HCT116 (cell line): Measurements from ENCODE around the gene TRDN. TPM values are rescaled to one million over a fixed set of nuclear protein-coding genes. Genes with fewer than 3 reads are reported as not detected.

Experiments used
- ATAC-seq: fragments of 200-7000 bp; cut with Tn5 transposase; 2 replicates; pipeline ENCODE4 v1.9.1; 2020; ENCODE audit warnings: mild to moderate bottlenecking, moderate library complexity
- BruUV-seq: library from RNA; stranded (reverse); fragments of 400-500 nt; replicated peaks from 2 replicates; lab custom pipeline; 2021; lab: Mats Ljungman, UMichigan
- CTCF ChIA-PET: fragments of 300-600 bp; sonication (Branson Sonifier 250); formaldehyde crosslinking; loops from one replicate; lab custom pipeline; 2021; ENCODE audit warnings: antibody characterized with exemption; lab: Charles Lee
- POLR2A ChIA-PET: fragments of 300-600, 350-600 bp; sonication (Branson Sonifier 250); formaldehyde crosslinking; loops from one replicate; lab custom pipeline; 2021; ENCODE audit warnings: antibody characterized with exemption; lab: Charles Lee
- RAD21 ChIA-PET, 2 experiments: fragments of 300-600 bp; sonication (Branson Sonifier 250); formaldehyde crosslinking; loops; one replicate each; lab custom pipeline; 2023; ENCODE audit warnings: low total read pairs in 2 of 2; ENCODE audit not compliant: uncharacterized antibody in 2 of 2, unreplicated experiment in 2 of 2, low non-redundant PET in 1 of 2; lab: Charles Lee
- DNase-seq: peaks from one replicate; pipeline ENCODE4 v3.0.0-alpha.2; 2010; ENCODE audit warnings: low read depth, low spot score
- H2AFZ ChIP-seq: fragments of 200-600 bp; shearing (Covaris generic), sonication (generic); 2 replicates; pipeline ENCODE4 v1.6.1; 2017; ENCODE audit warnings: low read depth, mixed run types, mixed read lengths, antibody characterized with exemption, low read length; ENCODE audit not compliant: poor library complexity, severe bottlenecking
- H3K27ac ChIP-seq: 2 replicates; pipeline ENCODE4 v1.5.1; 2012; ENCODE audit warnings: low read depth, low read length
- H3K27me3 ChIP-seq: fragments of 200-600 bp; sonication (generic); 2 replicates; pipeline ENCODE4 v1.6.1; 2016; ENCODE audit warnings: mixed run types, low read length, mixed read lengths; ENCODE audit not compliant: insufficient read depth
- H3K36me3 ChIP-seq, 2 experiments: fragments of 200-500 bp in 1 of 2; fragments of 200-600 bp in 1 of 2; sonication (Bioruptor generic) in 1 of 2; sonication (generic) in 1 of 2; 2 replicates each; pipeline versions ENCODE4 v1.5.1 to v1.6.1; 2014 to 2016; ENCODE audit warnings: low read length in 2 of 2, inconsistent platforms in 1 of 2, mixed read lengths in 1 of 2, mixed run types in 1 of 2; ENCODE audit not compliant: insufficient read depth in 2 of 2, control insufficient read depth in 1 of 2
- H3K4me1 ChIP-seq, 2 experiments: fragments of 200-600 bp in 1 of 2; sonication (generic) in 1 of 2; 2 replicates each; pipeline versions ENCODE4 v1.5.1 to v1.6.1; 2012 to 2017; ENCODE audit warnings: low read length in 2 of 2, inconsistent platforms in 1 of 2, mild to moderate bottlenecking in 1 of 2, mixed read lengths in 1 of 2, mixed run types in 1 of 2, moderate library complexity in 1 of 2; ENCODE audit not compliant: insufficient read depth in 2 of 2, control insufficient read depth in 1 of 2
- H3K4me2 ChIP-seq: fragments of 200-600 bp; sonication (generic); 2 replicates; pipeline ENCODE4 v1.6.1; 2017; ENCODE audit warnings: mixed run types, low read length, mixed read lengths
- H3K4me3 ChIP-seq, 2 experiments: fragments of 200-600 bp in 1 of 2; sonication (generic) in 1 of 2; replicated peaks in 1 of 2; 2 replicates each; pipeline ENCODE4 v1.5.1; 2011 to 2016; ENCODE audit warnings: low read length in 2 of 2, control low read depth in 1 of 2, low read depth in 1 of 2, mild to moderate bottlenecking in 1 of 2, mixed read lengths in 1 of 2, mixed run types in 1 of 2
- H3K79me2 ChIP-seq: fragments of 200-600 bp; sonication (generic); 2 replicates; pipeline ENCODE4 v1.6.1; 2017; ENCODE audit warnings: mild to moderate bottlenecking, mixed run types, low read length, moderate library complexity, mixed read lengths; ENCODE audit not compliant: insufficient read depth
- H3K9ac ChIP-seq: fragments of 200-600 bp; sonication (generic); 2 replicates; pipeline ENCODE4 v1.6.1; 2016; ENCODE audit warnings: low read length, mixed read lengths
- H3K9me2 ChIP-seq: fragments of 200-600 bp; sonication (generic), shearing (Covaris generic); 2 replicates; pipeline ENCODE4 v1.6.1; 2017; ENCODE audit warnings: mixed run types, mild to moderate bottlenecking, moderate library complexity; ENCODE audit not compliant: insufficient read depth
- H3K9me3 ChIP-seq, 2 experiments: fragments of 200-500 bp in 1 of 2; fragments of 200-600 bp in 1 of 2; sonication (Bioruptor generic) in 1 of 2; sonication (generic) in 1 of 2; 2 replicates each; pipeline ENCODE4 v1.6.1; 2014 to 2017; ENCODE audit warnings: low read length in 2 of 2, mixed read lengths in 2 of 2, inconsistent platforms in 1 of 2, low read depth in 1 of 2, mild to moderate bottlenecking in 1 of 2, mixed run types in 1 of 2, moderate library complexity in 1 of 2; ENCODE audit not compliant: control insufficient read depth in 1 of 2, insufficient read depth in 1 of 2
- H4K20me1 ChIP-seq: fragments of 200-600 bp; sonication (generic), shearing (Covaris generic); 2 replicates; pipeline ENCODE4 v1.6.1; 2017; ENCODE audit warnings: mixed run types, mild to moderate bottlenecking, moderate library complexity; ENCODE audit not compliant: insufficient read depth
- POLR2AphosphoS5 ChIP-seq: IDR thresholded peaks from 2 replicates; pipeline ENCODE4 v1.6.1; 2011; ENCODE audit warnings: mild to moderate bottlenecking, low read depth, low read length, moderate library complexity
- intact Hi-C: fragments of 100-400 bp; cut with micrococcal nuclease; formaldehyde crosslinking; loops from 2 replicates; pipeline ENCODE4 v1.10.0; 2022
- total RNA-seq: library from RNA; stranded (reverse); gene quantifications from one replicate; pipeline ENCODE4 v1.2.1, GENCODE V29; 2021; ENCODE audit not compliant: unreplicated experiment
- TF ChIP-seq, protein P1 (sequence below): IDR thresholded peaks from 2 replicates; pipeline ENCODE4 v1.6.1; 2012; ENCODE audit warnings: low read depth
- TF ChIP-seq, protein P2 (sequence below), 3 experiments: fragments of 200-600 bp in 1 of 3; sonication (generic) in 1 of 3; IDR thresholded peaks in 2 of 3; conservative IDR thresholded peaks in 1 of 3; 2 replicates each; pipeline ENCODE4 v1.5.1; 2012 to 2017; ENCODE audit warnings: low read depth in 2 of 3, low read length in 2 of 3, antibody characterized with exemption in 1 of 3, borderline replicate concordance in 1 of 3, control low read depth in 1 of 3, mild to moderate bottlenecking in 1 of 3, mixed read lengths in 1 of 3, mixed run types in 1 of 3, moderate library complexity in 1 of 3; ENCODE audit not compliant: insufficient read depth in 1 of 3

Gene TRDN
- total RNA-seq, 1 experiment from 2014 or later: not detected

DNA sequence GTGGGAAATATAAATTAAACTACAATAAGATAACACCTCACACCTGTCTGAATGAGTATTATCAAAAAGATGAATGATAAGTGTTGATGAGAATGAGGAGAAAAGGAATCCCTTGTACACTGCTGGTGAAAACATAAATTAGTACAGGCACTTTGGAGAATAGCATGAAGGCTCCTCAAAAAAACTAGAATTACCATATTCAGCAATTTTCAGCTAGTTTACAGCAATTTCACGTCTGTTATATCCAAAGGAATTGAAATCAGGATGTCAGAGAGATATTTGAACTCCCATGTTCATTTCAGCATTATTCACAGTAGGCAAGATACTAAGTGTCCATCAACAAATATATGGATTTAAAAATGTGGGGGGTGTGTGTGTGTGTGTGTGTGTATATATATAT is 348.1 kb downstream of the TRDN start:
- ChIA-PET CTCF (no interaction called here), RAD21 (no interaction called here), POLR2A (no interaction called here)
- H3K27me3 ChIP-seq: 0 out of 2 replicates have a peak, but pooled peaks cover 7% of the 10 kb centered on the region
- H3K79me2 ChIP-seq: no peaks in the 10 kb centered on the region
- no peaks in the 10 kb centered on the region for H4K20me1 ChIP-seq
- no peaks in the 10 kb centered on the region for H3K4me1 ChIP-seq
- H3K4me3 ChIP-seq: no peak overlapping the region
- no peak for DNase-seq
- H3K9me3 ChIP-seq: no peaks in the 10 kb centered on the region
- no peak overlapping the region for H3K4me2 ChIP-seq
- intact Hi-C loops: no loop called here
- TF ChIP-seq, protein P1, sequence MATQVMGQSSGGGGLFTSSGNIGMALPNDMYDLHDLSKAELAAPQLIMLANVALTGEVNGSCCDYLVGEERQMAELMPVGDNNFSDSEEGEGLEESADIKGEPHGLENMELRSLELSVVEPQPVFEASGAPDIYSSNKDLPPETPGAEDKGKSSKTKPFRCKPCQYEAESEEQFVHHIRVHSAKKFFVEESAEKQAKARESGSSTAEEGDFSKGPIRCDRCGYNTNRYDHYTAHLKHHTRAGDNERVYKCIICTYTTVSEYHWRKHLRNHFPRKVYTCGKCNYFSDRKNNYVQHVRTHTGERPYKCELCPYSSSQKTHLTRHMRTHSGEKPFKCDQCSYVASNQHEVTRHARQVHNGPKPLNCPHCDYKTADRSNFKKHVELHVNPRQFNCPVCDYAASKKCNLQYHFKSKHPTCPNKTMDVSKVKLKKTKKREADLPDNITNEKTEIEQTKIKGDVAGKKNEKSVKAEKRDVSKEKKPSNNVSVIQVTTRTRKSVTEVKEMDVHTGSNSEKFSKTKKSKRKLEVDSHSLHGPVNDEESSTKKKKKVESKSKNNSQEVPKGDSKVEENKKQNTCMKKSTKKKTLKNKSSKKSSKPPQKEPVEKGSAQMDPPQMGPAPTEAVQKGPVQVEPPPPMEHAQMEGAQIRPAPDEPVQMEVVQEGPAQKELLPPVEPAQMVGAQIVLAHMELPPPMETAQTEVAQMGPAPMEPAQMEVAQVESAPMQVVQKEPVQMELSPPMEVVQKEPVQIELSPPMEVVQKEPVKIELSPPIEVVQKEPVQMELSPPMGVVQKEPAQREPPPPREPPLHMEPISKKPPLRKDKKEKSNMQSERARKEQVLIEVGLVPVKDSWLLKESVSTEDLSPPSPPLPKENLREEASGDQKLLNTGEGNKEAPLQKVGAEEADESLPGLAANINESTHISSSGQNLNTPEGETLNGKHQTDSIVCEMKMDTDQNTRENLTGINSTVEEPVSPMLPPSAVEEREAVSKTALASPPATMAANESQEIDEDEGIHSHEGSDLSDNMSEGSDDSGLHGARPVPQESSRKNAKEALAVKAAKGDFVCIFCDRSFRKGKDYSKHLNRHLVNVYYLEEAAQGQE: no peak
- no peak for TF ChIP-seq POLR2AphosphoS5
- TF ChIP-seq, protein P2, sequence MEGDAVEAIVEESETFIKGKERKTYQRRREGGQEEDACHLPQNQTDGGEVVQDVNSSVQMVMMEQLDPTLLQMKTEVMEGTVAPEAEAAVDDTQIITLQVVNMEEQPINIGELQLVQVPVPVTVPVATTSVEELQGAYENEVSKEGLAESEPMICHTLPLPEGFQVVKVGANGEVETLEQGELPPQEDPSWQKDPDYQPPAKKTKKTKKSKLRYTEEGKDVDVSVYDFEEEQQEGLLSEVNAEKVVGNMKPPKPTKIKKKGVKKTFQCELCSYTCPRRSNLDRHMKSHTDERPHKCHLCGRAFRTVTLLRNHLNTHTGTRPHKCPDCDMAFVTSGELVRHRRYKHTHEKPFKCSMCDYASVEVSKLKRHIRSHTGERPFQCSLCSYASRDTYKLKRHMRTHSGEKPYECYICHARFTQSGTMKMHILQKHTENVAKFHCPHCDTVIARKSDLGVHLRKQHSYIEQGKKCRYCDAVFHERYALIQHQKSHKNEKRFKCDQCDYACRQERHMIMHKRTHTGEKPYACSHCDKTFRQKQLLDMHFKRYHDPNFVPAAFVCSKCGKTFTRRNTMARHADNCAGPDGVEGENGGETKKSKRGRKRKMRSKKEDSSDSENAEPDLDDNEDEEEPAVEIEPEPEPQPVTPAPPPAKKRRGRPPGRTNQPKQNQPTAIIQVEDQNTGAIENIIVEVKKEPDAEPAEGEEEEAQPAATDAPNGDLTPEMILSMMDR (IDR thresholded peaks at IDR 0.05 in 2 of 3, conservative IDR thresholded peaks at IDR 0.05 in 1 of 3; ENCODE audit: borderline replicate concordance in 1 of 3, insufficient read depth in 1 of 3, low read depth in 2 of 3, low read length in 2 of 3): no peak
- H3K9me2 ChIP-seq: no peaks in the 10 kb centered on the region
- H2AFZ ChIP-seq: no peak overlapping the region
- H3K9ac ChIP-seq: no peak overlapping the region
- no peak for ATAC-seq
- BruUV-seq: no TSS peak
- H3K27ac ChIP-seq: no peak overlapping the region
- no peaks in the 10 kb centered on the region for H3K36me3 ChIP-seq
